B cell (primary cell): ENCODE results near the gene FCER1G. TPM values are rescaled to one million over a fixed set of nuclear protein-coding genes. Genes with fewer than 3 reads are reported as not detected.

Experiments
- ATAC-seq: fragments of 200-7000 bp; cut with Tn5 transposase; one replicate; pipeline ENCODE4 v1.10.0; 2021; ENCODE audit warnings: low read depth, mild to moderate bottlenecking, moderate number of reproducible peaks, moderate library complexity
- CTCF ChIA-PET: fragments of 350-600 bp; sonication (Branson Sonifier 250); formaldehyde crosslinking; loops from one replicate; lab custom pipeline; 2021; ENCODE audit warnings: antibody characterized with exemption, inconsistent platforms; lab: Charles Lee
- POLR2A ChIA-PET: fragments of 350-600 bp; sonication (Branson Sonifier 250); formaldehyde crosslinking; loops from one replicate; lab custom pipeline; 2021; ENCODE audit warnings: antibody characterized with exemption; lab: Charles Lee
- DNase-seq: peaks from one replicate; pipeline ENCODE4 v3.0.0; 2013
- H2AFZ ChIP-seq: 2 replicates; pipeline ENCODE4 v1.6.1; 2012; ENCODE audit warnings: mild to moderate bottlenecking, low read depth, low read length; ENCODE audit not compliant: insufficient read depth, poor library complexity, severe bottlenecking
- H3K27ac ChIP-seq, 2 donors: 1 replicate in 1 of 2; 2 replicates in 1 of 2; pipeline ENCODE4 v1.5.1; 2012 to 2013; ENCODE audit warnings: low read length in 2 of 2, mild to moderate bottlenecking in 2 of 2, moderate library complexity in 1 of 2
- H3K27me3 ChIP-seq, 4 experiments: fragments of 200-600 bp in 1 of 4; sonication (generic) in 1 of 4; replicated peaks in 1 of 4; 1 replicate in 2 of 4; 2 replicates in 2 of 4; pipeline versions ENCODE4 v1.6.1 to v1.7.0; 2013 to 2016; ENCODE audit warnings: low read length in 3 of 4, mild to moderate bottlenecking in 2 of 4, mixed read lengths in 1 of 4, moderate library complexity in 1 of 4; ENCODE audit not compliant: insufficient read depth in 4 of 4, control insufficient read depth in 3 of 4; ENCODE audit errors: control extremely low read depth in 1 of 4
- H3K36me3 ChIP-seq, 2 experiments: replicated peaks in 1 of 2; 1 replicate in 1 of 2; 2 replicates in 1 of 2; pipeline versions ENCODE4 v1.6.1 to v1.7.1; 2013; ENCODE audit warnings: low read length in 1 of 2; ENCODE audit not compliant: insufficient read depth in 2 of 2, control insufficient read depth in 1 of 2; ENCODE audit errors: control extremely low read depth in 1 of 2, extremely low read depth in 1 of 2
- H3K4me1 ChIP-seq, 2 donors: fragments of 200-600 bp in 1 of 2; sonication (generic) in 1 of 2; 1 replicate in 1 of 2; 2 replicates in 1 of 2; pipeline versions ENCODE4 v1.5.1 to v1.6.1; 2013 to 2017; ENCODE audit warnings: low read length in 2 of 2; ENCODE audit not compliant: control insufficient read depth in 2 of 2, insufficient read depth in 2 of 2
- H3K4me2 ChIP-seq: replicated peaks from 2 replicates; pipeline ENCODE3; 2012; ENCODE audit warnings: mild to moderate bottlenecking, low read depth, low read length; ENCODE audit not compliant: poor library complexity, severe bottlenecking
- H3K4me3 ChIP-seq, 5 experiments: fragments of 200-600 bp in 1 of 5; sonication (generic) in 1 of 5; 1 replicate in 3 of 5; 2 replicates in 2 of 5; pipeline versions ENCODE4 v1.5.1 to v1.7.0; 2011 to 2016; ENCODE audit warnings: low read length in 4 of 5, mild to moderate bottlenecking in 4 of 5, low read depth in 2 of 5, control low read depth in 1 of 5, moderate library complexity in 1 of 5; ENCODE audit not compliant: insufficient read depth in 1 of 5; ENCODE audit errors: control extremely low read depth in 1 of 5, extremely low read depth in 1 of 5
- H3K79me2 ChIP-seq: fragments of 200-600 bp; sonication (generic); one replicate; pipeline ENCODE4 v1.6.0; 2016; ENCODE audit warnings: low read length; ENCODE audit not compliant: control insufficient read depth, insufficient read depth
- H3K9ac ChIP-seq: fragments of 200-600 bp; sonication (generic); 2 replicates; pipeline ENCODE4 v1.6.1; 2017; ENCODE audit warnings: mild to moderate bottlenecking, low read length, moderate library complexity
- H3K9me3 ChIP-seq, 3 donors: one replicate each; pipeline versions ENCODE4 v1.6.1 to v1.7.1; 2013; ENCODE audit warnings: low read length in 2 of 3; ENCODE audit not compliant: control insufficient read depth in 2 of 3, insufficient read depth in 1 of 3; ENCODE audit errors: control extremely low read depth in 1 of 3
- H4K20me1 ChIP-seq: 2 replicates; pipeline ENCODE4 v1.6.0; 2012; ENCODE audit warnings: mild to moderate bottlenecking, low read length; ENCODE audit not compliant: insufficient read depth, control insufficient read depth, poor library complexity, severe bottlenecking
- H3K27ac Mint-ChIP-seq: one replicate; pipeline ENCODE4 v1.8.0; 2021; ENCODE audit warnings: mixed read lengths
- H3K27me3 Mint-ChIP-seq: one replicate; pipeline ENCODE4 v1.8.0; 2021; ENCODE audit warnings: mixed read lengths
- H3K4me1 Mint-ChIP-seq: one replicate; pipeline ENCODE4 v1.8.0; 2021; ENCODE audit warnings: mixed read lengths
- H3K4me3 Mint-ChIP-seq: one replicate; pipeline ENCODE4 v1.8.0; 2021; ENCODE audit warnings: mixed read lengths
- H3K9me3 Mint-ChIP-seq: one replicate; pipeline ENCODE4 v1.8.0; 2022; ENCODE audit warnings: mixed read lengths; ENCODE audit not compliant: insufficient read depth
- EZH2 ChIP-seq: IDR thresholded peaks from 2 replicates; pipeline ENCODE4 v1.6.1; 2012; ENCODE audit warnings: borderline replicate concordance, low read depth, mild to moderate bottlenecking, moderate library complexity, low read length; ENCODE audit not compliant: insufficient read depth, poor library complexity, severe bottlenecking
- WGBS: methylation state at CpG from one replicate; pipeline ENCODE4 v1.1.5; 2013; ENCODE audit warnings: missing lambda C conversion rate; ENCODE audit not compliant: insufficient coverage; 5-methylcytosine and 5-hydroxymethylcytosine counted together
- intact Hi-C: fragments of 100-400 bp; cut with micrococcal nuclease; formaldehyde crosslinking; loops from one replicate; pipeline ENCODE4 v1.10.0; 2022
- polyA plus RNA-seq: library from polyadenylated mRNA; depleted of rRNA; stranded (reverse); fragments of >200 nt; gene quantifications from 2 replicates; pipeline ENCODE4 v1.2.3, GENCODE V29; 2012
- total RNA-seq, 2 donors: library from RNA; stranded (reverse); fragments of 120-200 nt in 1 of 2; gene quantifications; 1 replicate in 1 of 2; 2 replicates in 1 of 2; pipeline versions ENCODE4 v1.2.3 to v1.2.4, GENCODE V29; 2013 to 2022
- TF ChIP-seq, protein P1 (sequence below): fragments of 200-600 bp; IDR thresholded peaks from one replicate; pipeline ENCODE4 v1.8.0; 2022; ENCODE audit warnings: antibody characterized with exemption, mild to moderate bottlenecking

Gene FCER1G
- total and polyA plus RNA-seq, 2 donors (not counting 1 experiment from before 2014, with no cell fraction given) = 0.76 to 13.6 TPM

DNA sequence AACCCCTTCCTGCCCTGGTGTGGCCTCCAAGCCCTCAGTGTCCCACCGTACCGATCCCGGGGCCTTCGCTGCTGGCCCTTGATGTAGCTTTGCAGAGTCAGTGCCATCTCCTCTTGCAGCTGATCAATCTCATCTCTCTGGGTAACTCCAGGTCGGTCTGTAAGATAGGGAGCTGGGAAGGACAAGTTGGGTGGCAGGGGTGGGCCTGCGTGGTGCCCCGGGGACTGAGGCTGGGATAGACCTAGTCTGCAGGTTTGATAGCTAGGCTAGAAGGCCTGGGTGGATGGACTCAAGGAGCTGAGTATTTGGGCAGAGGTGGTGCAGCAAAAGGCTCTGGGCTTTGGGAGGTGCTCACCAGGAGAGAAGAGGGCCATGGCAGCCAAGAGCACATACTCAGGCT lies 15.7 kb downstream of the FCER1G start:
- H3K9me3 ChIP-seq = no peaks in the 10 kb centered on the region
- no peak overlapping the region for H3K4me2 ChIP-seq
- POLR2A ChIA-PET = interaction anchor here (0.6 kb wide), 1 partner anchor 150 kb away, joined by 4 read pairs; no protein-coding TSS in a partner anchor
- intact Hi-C loops = no loop called here
- H3K4me3 ChIP-seq = no peak overlapping the region
- H3K4me3 Mint-ChIP-seq = no peak overlapping the region
- H4K20me1 ChIP-seq = no peaks in the 10 kb centered on the region
- H3K9ac ChIP-seq = no peak overlapping the region
- CTCF ChIA-PET = interaction anchor here (0.7 to 10.0 kb wide), 12 partner anchors 11 to 279 kb away, joined by 3 to 104 read pairs (median 4); partner anchors contain the start of genes CFAP126 and NDUFS2
- no peak for ATAC-seq
- H3K27me3 Mint-ChIP-seq = peaks cover 5% of the 10 kb centered on the region
- DNase-seq = no peak
- peaks cover 25% of the 10 kb centered on the region for H3K4me1 Mint-ChIP-seq
- peaks cover 17 to 21% of the 10 kb centered on the region in 2 donors for H3K4me1 ChIP-seq
- no peaks in the 10 kb centered on the region for H3K9me3 Mint-ChIP-seq
- WGBS = 98% methylated on average over 7 of the region's 7 CpGs
- H2AFZ ChIP-seq = no peak overlapping the region
- H3K36me3 ChIP-seq = peaks cover 1 to 18% of the 10 kb centered on the region in 2 experiments
- H3K79me2 ChIP-seq = peaks cover 7% of the 10 kb centered on the region
- no peaks in the 10 kb centered on the region for H3K27me3 ChIP-seq
- TF ChIP-seq, protein P1, sequence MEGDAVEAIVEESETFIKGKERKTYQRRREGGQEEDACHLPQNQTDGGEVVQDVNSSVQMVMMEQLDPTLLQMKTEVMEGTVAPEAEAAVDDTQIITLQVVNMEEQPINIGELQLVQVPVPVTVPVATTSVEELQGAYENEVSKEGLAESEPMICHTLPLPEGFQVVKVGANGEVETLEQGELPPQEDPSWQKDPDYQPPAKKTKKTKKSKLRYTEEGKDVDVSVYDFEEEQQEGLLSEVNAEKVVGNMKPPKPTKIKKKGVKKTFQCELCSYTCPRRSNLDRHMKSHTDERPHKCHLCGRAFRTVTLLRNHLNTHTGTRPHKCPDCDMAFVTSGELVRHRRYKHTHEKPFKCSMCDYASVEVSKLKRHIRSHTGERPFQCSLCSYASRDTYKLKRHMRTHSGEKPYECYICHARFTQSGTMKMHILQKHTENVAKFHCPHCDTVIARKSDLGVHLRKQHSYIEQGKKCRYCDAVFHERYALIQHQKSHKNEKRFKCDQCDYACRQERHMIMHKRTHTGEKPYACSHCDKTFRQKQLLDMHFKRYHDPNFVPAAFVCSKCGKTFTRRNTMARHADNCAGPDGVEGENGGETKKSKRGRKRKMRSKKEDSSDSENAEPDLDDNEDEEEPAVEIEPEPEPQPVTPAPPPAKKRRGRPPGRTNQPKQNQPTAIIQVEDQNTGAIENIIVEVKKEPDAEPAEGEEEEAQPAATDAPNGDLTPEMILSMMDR = no peak
- no peak for TF ChIP-seq EZH2
- H3K27ac Mint-ChIP-seq = no peak overlapping the region
- no peak overlapping the region for H3K27ac ChIP-seq

DNA sequence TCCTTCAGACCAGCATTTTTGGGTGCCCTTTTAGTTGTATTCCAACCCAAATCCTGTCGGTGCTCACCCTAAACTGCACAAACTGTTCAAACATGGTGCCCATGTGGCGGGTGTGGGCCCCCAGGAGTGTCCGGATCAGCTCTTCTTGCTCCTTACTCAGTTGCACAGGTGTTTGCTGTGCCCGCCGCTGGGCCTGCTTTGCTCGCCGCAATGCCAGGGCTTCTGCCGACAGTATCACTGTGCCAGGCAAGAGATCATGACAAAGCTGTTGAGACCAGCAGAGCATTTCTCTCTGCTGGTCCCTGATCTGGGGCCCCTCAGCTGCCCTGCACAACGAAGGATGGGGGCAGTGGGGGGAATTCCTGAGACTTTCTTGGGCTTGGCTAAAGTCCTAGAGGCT lies 18.0 kb downstream of the FCER1G start:
- no peaks in the 10 kb centered on the region for H3K9me3 ChIP-seq
- no peaks in the 10 kb centered on the region for H3K4me1 ChIP-seq
- Mint-ChIP-seq H3K27me3 (peaks cover 17% of the 10 kb centered on the region), H3K4me3 (no peak overlapping the region), H3K9me3 (no peaks in the 10 kb centered on the region), H3K4me1 (peaks cover 4% of the 10 kb centered on the region), H3K27ac (no peak overlapping the region)
- intact Hi-C loops = no loop called here
- WGBS = 90% methylated on average over 9 of the region's 9 CpGs
- H4K20me1 ChIP-seq = no peaks in the 10 kb centered on the region
- H3K27me3 ChIP-seq = peaks cover 0 to 12% (median 0%) of the 10 kb centered on the region in 4 experiments
- no peak for TF ChIP-seq EZH2
- TF ChIP-seq, protein P1 = no peak
- peaks cover 1 to 18% of the 10 kb centered on the region in 2 experiments for H3K36me3 ChIP-seq
- ATAC-seq = no peak
- H3K27ac ChIP-seq = no peak overlapping the region
- no peak overlapping the region for H3K9ac ChIP-seq
- H2AFZ ChIP-seq = no peak overlapping the region
- H3K4me3 ChIP-seq = no peak overlapping the region
- ChIA-PET CTCF (no interaction called here), POLR2A (no interaction called here)
- no peak for DNase-seq
- H3K79me2 ChIP-seq = no peaks in the 10 kb centered on the region
- H3K4me2 ChIP-seq = no peak overlapping the region
